Activated CD4-positive, alpha-beta memory T cell treated with anti-CD3 and anti-CD28 coated beads for 36 hours (primary cell): ENCODE data around the gene CERCAM. TPM values are rescaled to one million over a fixed set of nuclear protein-coding genes. Genes with fewer than 3 reads are reported as not detected.
"Not testable (repeated sequence)": the region's sequence is repeated elsewhere in the genome, so short reads cannot be mapped to it uniquely, and the experiment has no call there.

ENCODE experiments used
- CTCF ChIA-PET: fragments of 350-600 bp; sonication (Branson Sonifier 250); formaldehyde crosslinking; loops from one replicate; lab custom pipeline; 2021; ENCODE audit warnings: antibody characterized with exemption, inconsistent platforms; lab: Charles Lee
- POLR2A ChIA-PET: fragments of 350-600 bp; sonication (Branson Sonifier 250); formaldehyde crosslinking; loops from one replicate; lab custom pipeline; 2021; ENCODE audit warnings: antibody characterized with exemption; lab: Charles Lee
- DNase-seq: peaks from one replicate; pipeline ENCODE4 v3.0.0-alpha.2; 2020
- H3K27ac Mint-ChIP-seq: one replicate; pipeline ENCODE4 v1.8.0; 2021; ENCODE audit warnings: mixed read lengths
- H3K27me3 Mint-ChIP-seq: one replicate; pipeline ENCODE4 v1.8.0; 2021; ENCODE audit warnings: mixed read lengths
- H3K36me3 Mint-ChIP-seq: one replicate; pipeline ENCODE4 v1.8.0; 2021; ENCODE audit warnings: mixed read lengths
- H3K4me1 Mint-ChIP-seq: one replicate; pipeline ENCODE4 v1.8.0; 2021; ENCODE audit warnings: low read depth, mixed read lengths
- H3K4me3 Mint-ChIP-seq: one replicate; pipeline ENCODE4 v1.8.0; 2021; ENCODE audit warnings: mild to moderate bottlenecking, mixed read lengths
- H3K9me3 Mint-ChIP-seq: one replicate; pipeline ENCODE4 v1.8.0; 2021; ENCODE audit warnings: mixed read lengths
- intact Hi-C: fragments of 100-400 bp; cut with micrococcal nuclease; formaldehyde crosslinking; loops from one replicate; pipeline ENCODE4 v1.15.1; 2023
- total RNA-seq, 2 experiments: library from RNA; stranded (reverse); gene quantifications; one replicate each; pipeline ENCODE4 v1.2.3, GENCODE V29; 2021

The CERCAM gene
- total RNA-seq, 2 experiments from 2014 or later = 1.0 to 1.1 TPM

- ChIA-PET POLR2A (no interaction called here), CTCF (interaction anchor here (0.6 to 4.8 kb wide), 9 partner anchors 10 to 116 kb away, joined by 3 to 38 read pairs (median 3); partner anchors contain the start of gene URM1)
- Mint-ChIP-seq H3K36me3 (no peaks in the 10 kb centered on the region), H3K27ac (no peak overlapping the region), H3K4me3 (no peak overlapping the region), H3K4me1 (no peaks in the 10 kb centered on the region), H3K27me3 (peaks cover 42% of the 10 kb centered on the region), H3K9me3 (no peaks in the 10 kb centered on the region)
- intact Hi-C loops = loop anchor here (1.0 kb wide), 1 partner anchor 49 kb away; no protein-coding TSS in a partner anchor
- no peak for DNase-seq
Measured at GRCh38 chr9:128411364-128412119, 9.1 kb upstream of the CERCAM start.

- no peak overlapping the region for H3K27ac Mint-ChIP-seq
- no peaks in the 10 kb centered on the region for H3K4me1 Mint-ChIP-seq
- H3K4me3 Mint-ChIP-seq = no peak overlapping the region
- H3K9me3 Mint-ChIP-seq = no peaks in the 10 kb centered on the region
- POLR2A ChIA-PET = no interaction called here
- CTCF ChIA-PET = interaction anchor here (0.6 to 4.8 kb wide), 7 partner anchors 13 to 117 kb away, joined by 3 to 38 read pairs (median 3); partner anchors contain the start of gene URM1
- no peaks in the 10 kb centered on the region for H3K36me3 Mint-ChIP-seq
- DNase-seq = peak; percentile 72
- H3K27me3 Mint-ChIP-seq = peaks cover 38% of the 10 kb centered on the region
- intact Hi-C loops = loop anchor here (1.0 kb wide), 1 partner anchor 50 kb away; no protein-coding TSS in a partner anchor
Measured at GRCh38 chr9:128412120-128412790, 8.4 kb upstream of the CERCAM start.

GRCh38 chr9:128413728-128414127 is 6.9 kb upstream of the CERCAM start:
- H3K4me1 Mint-ChIP-seq, DNase-seq, H3K27ac Mint-ChIP-seq, POLR2A ChIA-PET, intact Hi-C loops, H3K9me3 Mint-ChIP-seq, H3K36me3 Mint-ChIP-seq, H3K4me3 Mint-ChIP-seq: not testable (repeated sequence)
- H3K27me3 Mint-ChIP-seq = peaks cover 36% of the 10 kb centered on the region
- CTCF ChIA-PET = interaction anchor here (4.8 kb wide), 1 partner anchor 52 kb away, joined by 38 read pairs; no protein-coding TSS in a partner anchor

- H3K4me1 Mint-ChIP-seq = peaks cover 4% of the 10 kb centered on the region
- no peaks in the 10 kb centered on the region for H3K9me3 Mint-ChIP-seq
- DNase-seq = no peak
- H3K27ac Mint-ChIP-seq = no peak overlapping the region
- ChIA-PET CTCF (no interaction called here), POLR2A (no interaction called here)
- no peaks in the 10 kb centered on the region for H3K36me3 Mint-ChIP-seq
- H3K4me3 Mint-ChIP-seq = no peak overlapping the region
- H3K27me3 Mint-ChIP-seq = peaks cover 41% of the 10 kb centered on the region
- intact Hi-C loops = no loop called here
Measured at GRCh38 chr9:128414461-128414860, 6.2 kb upstream of the CERCAM start.

GRCh38 chr9:128415281-128415680 is 5.4 kb upstream of the CERCAM start:
- Mint-ChIP-seq H3K9me3 (no peaks in the 10 kb centered on the region), H3K4me1 (peaks cover 9% of the 10 kb centered on the region), H3K36me3 (no peaks in the 10 kb centered on the region), H3K27me3 (peaks cover 44% of the 10 kb centered on the region), H3K27ac (no peak overlapping the region), H3K4me3 (no peak overlapping the region)
- CTCF ChIA-PET = interaction anchor here (1.5 kb wide), 1 partner anchor 53 kb away, joined by 3 read pairs; no protein-coding TSS in a partner anchor
- POLR2A ChIA-PET = no interaction called here
- no peak for DNase-seq
- intact Hi-C loops = no loop called here

- Mint-ChIP-seq H3K27ac (no peak overlapping the region), H3K9me3 (no peaks in the 10 kb centered on the region), H3K27me3 (peaks cover 44% of the 10 kb centered on the region), H3K4me3 (no peak overlapping the region), H3K4me1 (peaks cover 9% of the 10 kb centered on the region), H3K36me3 (no peaks in the 10 kb centered on the region)
- CTCF ChIA-PET = interaction anchor here (0.8 to 1.5 kb wide), 2 partner anchors 23 to 54 kb away, joined by 3 to 4 read pairs; no protein-coding TSS in a partner anchor
- intact Hi-C loops = no loop called here
- POLR2A ChIA-PET = no interaction called here
- no peak for DNase-seq
Measured at GRCh38 chr9:128416014-128416413, 4.6 kb upstream of the CERCAM start.

- DNase-seq = no peak
- Mint-ChIP-seq H3K36me3 (no peaks in the 10 kb centered on the region), H3K27me3 (peaks cover 41% of the 10 kb centered on the region), H3K4me3 (no peak overlapping the region), H3K4me1 (peaks cover 9% of the 10 kb centered on the region), H3K9me3 (no peaks in the 10 kb centered on the region), H3K27ac (no peak overlapping the region)
- POLR2A ChIA-PET = no interaction called here
- CTCF ChIA-PET = interaction anchor here (0.8 to 1.5 kb wide), 2 partner anchors 22 to 54 kb away, joined by 3 to 4 read pairs; no protein-coding TSS in a partner anchor
- intact Hi-C loops = no loop called here
Measured at GRCh38 chr9:128416432-128417019, 4.1 kb upstream of the CERCAM start.

- Mint-ChIP-seq H3K4me1 (peaks cover 9% of the 10 kb centered on the region), H3K9me3 (no peaks in the 10 kb centered on the region), H3K36me3 (no peaks in the 10 kb centered on the region), H3K27me3 (peaks cover 34% of the 10 kb centered on the region), H3K4me3 (peak overlapping the region; percentile 69), H3K27ac (no peak overlapping the region)
- intact Hi-C loops = no loop called here
- peak; percentile 13 for DNase-seq
- CTCF ChIA-PET = interaction anchor here (0.7 to 2.9 kb wide), 21 partner anchors 9 to 169 kb away, joined by 3 to 31 read pairs (median 4); partner anchors contain the start of gene URM1
- POLR2A ChIA-PET = interaction anchor here (0.6 to 1.3 kb wide), 2 partner anchors 48 to 79 kb away, joined by 3 to 4 read pairs; partner anchors contain the start of gene URM1
Measured at GRCh38 chr9:128419061-128419925, 1.4 kb upstream of the CERCAM start.

GRCh38 chr9:128420060-128420650 is 502 bp upstream of the CERCAM start:
- CTCF ChIA-PET = interaction anchor here (0.7 to 2.9 kb wide), 26 partner anchors 10 to 206 kb away, joined by 3 to 31 read pairs (median 4); partner anchors contain the start of gene URM1
- POLR2A ChIA-PET = interaction anchor here (1.1 to 1.3 kb wide), 2 partner anchors 49 to 132 kb away, joined by 3 to 4 read pairs; partner anchors contain the start of genes SPTAN1 and URM1
- H3K4me3 Mint-ChIP-seq = peak overlapping the region; percentile 69
- peaks cover 9% of the 10 kb centered on the region for H3K4me1 Mint-ChIP-seq
- H3K9me3 Mint-ChIP-seq = no peaks in the 10 kb centered on the region
- intact Hi-C loops = no loop called here
- no peak overlapping the region for H3K27ac Mint-ChIP-seq
- no peaks in the 10 kb centered on the region for H3K36me3 Mint-ChIP-seq
- peaks cover 28% of the 10 kb centered on the region for H3K27me3 Mint-ChIP-seq
- DNase-seq = peak; percentile 78

- Mint-ChIP-seq H3K4me1 (peaks cover 9% of the 10 kb centered on the region), H3K27me3 (peaks cover 19% of the 10 kb centered on the region), H3K36me3 (no peaks in the 10 kb centered on the region), H3K9me3 (no peaks in the 10 kb centered on the region), H3K27ac (no peak overlapping the region), H3K4me3 (no peak overlapping the region)
- CTCF ChIA-PET = interaction anchor here (1.3 to 2.9 kb wide), 3 partner anchors 18 to 207 kb away, joined by 3 to 31 read pairs (median 23); no protein-coding TSS in a partner anchor
- DNase-seq = no peak
- intact Hi-C loops = no loop called here
- POLR2A ChIA-PET = no interaction called here
Measured at GRCh38 chr9:128421482-128421996, 882 bp downstream of the CERCAM start.
